Measurements from ENCODE around the gene ZSWIM4. TPM values are rescaled to one million over a fixed set of nuclear protein-coding genes. Genes with fewer than 3 reads are reported as not detected.
"Not testable (repeated sequence)": the region's sequence is repeated elsewhere in the genome, so short reads cannot be mapped to it uniquely, and the experiment has no call there.

Gene ZSWIM4
- total and polyA plus RNA-seq, 2 experiments from 2014 or later: 5.4 to 42.3 TPM

- Mint-ChIP-seq H3K4me1 (peaks cover 17% of the 10 kb centered on the region), H3K36me3 (ENCODE audit: low read depth) (peaks cover 42% of the 10 kb centered on the region), H3K27ac (no peak overlapping the region), H3K9me3 (no peaks in the 10 kb centered on the region; the same call in 2 of the 3 replicates), H3K27me3 (ENCODE audit: insufficient read depth, low read depth, poor library complexity) (peaks cover 30% of the 10 kb centered on the region), H3K4me3 (no peak overlapping the region)
- no peak overlapping the region for H3K4me3 ChIP-seq
- no peak overlapping the region for H2AFZ ChIP-seq
- DNase-seq (ENCODE audit: low spot score) (no peak), ATAC-seq (no peak)
- H3K27me3 ChIP-seq (ENCODE audit: insufficient read depth): no peaks in the 10 kb centered on the region
- peaks cover 8% of the 10 kb centered on the region; the same call in 1 of the 2 replicates for H3K4me1 ChIP-seq (ENCODE audit: insufficient read depth)
- TF ChIP-seq CTCF (conservative IDR thresholded peaks at IDR 0.05; ENCODE audit: low read depth in 2 of 2) (no peak), ZNF462 (CRISPR knock-in tag; IDR thresholded peaks at IDR 0.05) (no peak)
- peaks cover 12% of the 10 kb centered on the region for H4K20me1 ChIP-seq (replicated peaks; ENCODE audit: insufficient read depth)
- no peaks in the 10 kb centered on the region for H3K9me2 ChIP-seq (ENCODE audit: insufficient read depth)
- H3K36me3 ChIP-seq (ENCODE audit: insufficient read depth): 0 out of 2 replicates have a peak, but pooled peaks cover 4% of the 10 kb centered on the region
- no peak overlapping the region for H3K27ac ChIP-seq (ENCODE audit: low read depth)
- H3K79me2 ChIP-seq (replicated peaks; ENCODE audit: insufficient read depth): peaks cover 27% of the 10 kb centered on the region
- no peak overlapping the region for H3K4me2 ChIP-seq
- peaks cover 15% of the 10 kb centered on the region; the same call in 1 of the 2 replicates for H3F3A ChIP-seq (replicated peaks; ENCODE audit: low read depth)
Observed at GRCh38 chr19:13778398-13778797, 16.8 kb upstream of the ZSWIM4 start.

- Mint-ChIP-seq H3K27ac (no peak overlapping the region), H3K27me3 (ENCODE audit: insufficient read depth, low read depth, poor library complexity) (peaks cover 30% of the 10 kb centered on the region), H3K4me3 (no peak overlapping the region), H3K36me3 (ENCODE audit: low read depth) (peaks cover 42% of the 10 kb centered on the region), H3K9me3 (no peaks in the 10 kb centered on the region; the same call in 2 of the 3 replicates), H3K4me1 (peaks cover 17% of the 10 kb centered on the region)
- H3K36me3 ChIP-seq (ENCODE audit: insufficient read depth): 0 out of 2 replicates have a peak, but pooled peaks cover 4% of the 10 kb centered on the region
- H3K4me2 ChIP-seq: no peak overlapping the region
- no peaks in the 10 kb centered on the region for H3K27me3 ChIP-seq (ENCODE audit: insufficient read depth)
- DNase-seq (ENCODE audit: low spot score) (no peak), ATAC-seq (no peak)
- no peak overlapping the region for H3K4me3 ChIP-seq
- no peak overlapping the region for H2AFZ ChIP-seq
- peaks cover 12% of the 10 kb centered on the region for H4K20me1 ChIP-seq (replicated peaks; ENCODE audit: insufficient read depth)
- H3F3A ChIP-seq (replicated peaks; ENCODE audit: low read depth): peaks cover 15% of the 10 kb centered on the region; the same call in 1 of the 2 replicates
- peaks cover 8% of the 10 kb centered on the region; the same call in 1 of the 2 replicates for H3K4me1 ChIP-seq (ENCODE audit: insufficient read depth)
- TF ChIP-seq EZH2phosphoT487 (IDR thresholded peaks at IDR 0.05; ENCODE audit: unreplicated experiment) (no peak), NANOG (IDR thresholded peaks at IDR 0.05; ENCODE audit: borderline replicate concordance) (no peak), ZNF114 (CRISPR knock-in tag; IDR thresholded peaks at IDR 0.05) (no peak), STAT1 (IDR thresholded peaks at IDR 0.05; ENCODE audit: unreplicated experiment) (no peak), POLR2AphosphoS5 (IDR thresholded peaks at IDR 0.05; ENCODE audit: low read depth) (peak; percentile 16; the same call in 1 of the 2 replicates), JUNB (IDR thresholded peaks at IDR 0.05; ENCODE audit: unreplicated experiment) (no peak)
- H3K9me2 ChIP-seq (ENCODE audit: insufficient read depth): no peaks in the 10 kb centered on the region
- H3K27ac ChIP-seq (ENCODE audit: low read depth): no peak overlapping the region
- H3K79me2 ChIP-seq (replicated peaks; ENCODE audit: insufficient read depth): peaks cover 27% of the 10 kb centered on the region
Observed at GRCh38 chr19:13778847-13779246, 16.4 kb upstream of the ZSWIM4 start.

GRCh38 chr19:13779794-13780193 is 15.4 kb upstream of the ZSWIM4 start:
- not testable (repeated sequence) for H3K4me1 ChIP-seq (ENCODE audit: insufficient read depth); H3K4me2 ChIP-seq; H3K9me3 Mint-ChIP-seq; H3K27me3 ChIP-seq (ENCODE audit: insufficient read depth); H3K9me2 ChIP-seq (ENCODE audit: insufficient read depth); H3K4me3 Mint-ChIP-seq; ATAC-seq; H3K36me3 ChIP-seq (ENCODE audit: insufficient read depth); H3K27ac Mint-ChIP-seq; H3K27ac ChIP-seq (ENCODE audit: low read depth); H2AFZ ChIP-seq; DNase-seq (ENCODE audit: low spot score); H3K4me3 ChIP-seq
- Mint-ChIP-seq H3K27me3 (ENCODE audit: insufficient read depth, low read depth, poor library complexity) (peaks cover 25% of the 10 kb centered on the region), H3K36me3 (ENCODE audit: low read depth) (peaks cover 42% of the 10 kb centered on the region), H3K4me1 (peaks cover 20% of the 10 kb centered on the region)
- H3K79me2 ChIP-seq (replicated peaks; ENCODE audit: insufficient read depth): peaks cover 23% of the 10 kb centered on the region
- H3F3A ChIP-seq (replicated peaks; ENCODE audit: low read depth): peaks cover 15% of the 10 kb centered on the region; the same call in 1 of the 2 replicates
- peaks cover 12% of the 10 kb centered on the region for H4K20me1 ChIP-seq (replicated peaks; ENCODE audit: insufficient read depth)

Measured in GM23338 (cell line).